ENCODE measurements around the gene POU2AF1. TPM values are rescaled to one million over a fixed set of nuclear protein-coding genes. Genes with fewer than 3 reads are reported as not detected.

The POU2AF1 gene
- total RNA-seq, 3 donors from 2014 or later: 0.16 to 5.6 (median 3.5) TPM

GRCh38 chr11:111379602-111380136 lies 594 bp upstream of the POU2AF1 start:
- peak overlapping the region in 2 of 3 donors; percentile 25 to 52 for H3K4me3 ChIP-seq
- intact Hi-C loops (cut with DNase I; ENCODE audit: low total_unique reads): no loop called here

GRCh38 chr11:111378185-111378860 lies 752 bp downstream of the POU2AF1 start:
- peak overlapping the region in 2 of 3 donors; percentile 25 to 52 for H3K4me3 ChIP-seq
- TF ChIP-seq CTCF (IDR thresholded peaks at IDR 0.05): no peak
- TF ChIP-seq POLR2AphosphoS5 (IDR thresholded peaks at IDR 0.05): no peak
- TF ChIP-seq POLR2A (IDR thresholded peaks at IDR 0.05): no peak
- no peaks in the 10 kb centered on the region for H3K9me3 ChIP-seq
- H3K27me3 ChIP-seq: no peaks in the 10 kb centered on the region
- H3K4me1 ChIP-seq: no peaks in the 10 kb centered on the region
- intact Hi-C loops (cut with DNase I; ENCODE audit: low total_unique reads): no loop called here
- no peaks in the 10 kb centered on the region for H3K36me3 ChIP-seq
- DNase-seq (ENCODE audit: low spot score in 2 of 2): peak in 1 of 2 donors; percentile 57
- H3K27ac ChIP-seq: peak overlapping the region; percentile 56 to 79

More at GRCh38 chr11:111379602-111380136, 594 bp upstream of the POU2AF1 start:
- H3K4me1 ChIP-seq: no peaks in the 10 kb centered on the region
- no peak for DNase-seq (ENCODE audit: low spot score in 2 of 2)
- H3K9me3 ChIP-seq: no peaks in the 10 kb centered on the region
- no peaks in the 10 kb centered on the region for H3K36me3 ChIP-seq
- TF ChIP-seq POLR2A (IDR thresholded peaks at IDR 0.05) (no peak), POLR2AphosphoS5 (IDR thresholded peaks at IDR 0.05) (no peak)
- H3K27me3 ChIP-seq: no peaks in the 10 kb centered on the region
- peak overlapping the region; percentile 56 to 79 for H3K27ac ChIP-seq

GRCh38 chr11:111376181-111376871 lies 2.7 kb downstream of the POU2AF1 start:
- Histone ChIP-seq H3K27ac (no peak overlapping the region), H3K27me3 (no peaks in the 10 kb centered on the region), H3K4me3 (no peak overlapping the region), H3K36me3 (no peaks in the 10 kb centered on the region), H3K9me3 (no peaks in the 10 kb centered on the region), H3K4me1 (no peaks in the 10 kb centered on the region)
- DNase-seq (ENCODE audit: low spot score in 2 of 2): no peak
- intact Hi-C loops (cut with DNase I; ENCODE audit: low total_unique reads): no loop called here
- TF ChIP-seq CTCF (IDR thresholded peaks at IDR 0.05): no peak

- H3K27ac ChIP-seq: no peak overlapping the region
- intact Hi-C loops (cut with DNase I; ENCODE audit: low total_unique reads): no loop called here
- no peaks in the 10 kb centered on the region for H3K36me3 ChIP-seq
- no peaks in the 10 kb centered on the region for H3K4me1 ChIP-seq
- DNase-seq (ENCODE audit: low spot score in 2 of 2): no peak
- H3K4me3 ChIP-seq: no peak overlapping the region
- no peaks in the 10 kb centered on the region for H3K27me3 ChIP-seq
- TF ChIP-seq CTCF (IDR thresholded peaks at IDR 0.05): no peak
- TF ChIP-seq POLR2A (IDR thresholded peaks at IDR 0.05): no peak
- no peak for TF ChIP-seq POLR2AphosphoS5 (IDR thresholded peaks at IDR 0.05)
- H3K9me3 ChIP-seq: no peaks in the 10 kb centered on the region
Observed at GRCh38 chr11:111373590-111373989, 5.5 kb downstream of the POU2AF1 start.

- H3K9me3 ChIP-seq: no peaks in the 10 kb centered on the region
- H3K27me3 ChIP-seq: no peaks in the 10 kb centered on the region
- no peak for DNase-seq (ENCODE audit: low spot score in 2 of 2)
Observed at GRCh38 chr11:111372538-111372937, 6.5 kb downstream of the POU2AF1 start.

More at GRCh38 chr11:111372538-111372937, 6.5 kb downstream of the POU2AF1 start:
- H3K4me1 ChIP-seq: no peaks in the 10 kb centered on the region
- intact Hi-C loops (cut with DNase I; ENCODE audit: low total_unique reads): no loop called here
- TF ChIP-seq POLR2AphosphoS5 (IDR thresholded peaks at IDR 0.05) (no peak), POLR2A (IDR thresholded peaks at IDR 0.05) (no peak), CTCF (IDR thresholded peaks at IDR 0.05) (no peak)
- H3K27ac ChIP-seq: no peak overlapping the region
- no peaks in the 10 kb centered on the region for H3K36me3 ChIP-seq
- no peak overlapping the region for H3K4me3 ChIP-seq

All from breast epithelium (tissue), 4 donors.